BLaER1 treated with 17β-estradiol and CSF1 and Interleukin-3, amounts not matched to agents 10 nM and 100 nM (cell line): ENCODE data around the gene CUX1.
"Not testable (repeated sequence)": the region's sequence is repeated elsewhere in the genome, so short reads cannot be mapped to it uniquely, and the experiment has no call there.

Experiments
- H3K27ac ChIP-seq, 11 experiments: shearing (Covaris generic); formaldehyde crosslinking; 2 replicates each; pipeline ENCODE4 v1.8.1; 2022
- H3K27me3 ChIP-seq, 11 experiments: shearing (Covaris generic); formaldehyde crosslinking; 2 replicates each; pipeline ENCODE4 v1.8.1; 2022
- H3K36me3 ChIP-seq, 11 experiments: shearing (Covaris generic); formaldehyde crosslinking; 2 replicates each; pipeline ENCODE4 v1.8.1; 2022
- H3K4me1 ChIP-seq, 10 experiments: shearing (Covaris generic); formaldehyde crosslinking; 2 replicates each; pipeline ENCODE4 v1.8.1; 2022
- H3K4me2 ChIP-seq, 11 experiments: shearing (Covaris generic); formaldehyde crosslinking; 2 replicates each; pipeline ENCODE4 v1.8.1; 2022
- H3K4me3 ChIP-seq, 10 experiments: shearing (Covaris generic); formaldehyde crosslinking; 2 replicates each; pipeline ENCODE4 v1.8.1; 2022
- H3K9ac ChIP-seq, 11 experiments: shearing (Covaris generic); formaldehyde crosslinking; 2 replicates each; pipeline ENCODE4 v1.8.1; 2022
- H3K9me3 ChIP-seq, 11 experiments: shearing (Covaris generic); formaldehyde crosslinking; replicated peaks in 1 of 11; 2 replicates each; pipeline ENCODE4 v1.8.1; 2022
- H4K20me1 ChIP-seq, 11 experiments: shearing (Covaris generic); formaldehyde crosslinking; 2 replicates each; pipeline ENCODE4 v1.8.1; 2022
- Cebpa-rat ChIP-seq, 11 experiments: shearing (Covaris generic); IDR thresholded peaks; 2 replicates each; pipeline ENCODE4 v1.8.1; 2022

CUX1 gene

GRCh38 chr7:102044641-102044983, 227.2 kb downstream of the CUX1 start:
- peak overlapping the region in 9 of 11 experiments; percentile 26 to 84 (median 70); a peak in 18 of 22 replicates for H3K9ac ChIP-seq
- H3K4me3 ChIP-seq: peak overlapping the region in 6 of 10 experiments; percentile 1 to 45 (median 27); a peak in 7 of 20 replicates
- no peaks in the 10 kb centered on the region for H3K9me3 ChIP-seq
- H3K27me3 ChIP-seq: no peaks in the 10 kb centered on the region
- peaks cover 0 to 15% (median 9%) of the 10 kb centered on the region in 11 experiments; a peak in 12 of 22 replicates for H3K36me3 ChIP-seq
- peak overlapping the region in 9 of 11 experiments; percentile 44 to 96 (median 85); a peak in 18 of 22 replicates for H3K27ac ChIP-seq
- TF ChIP-seq Cebpa-rat (IDR thresholded peaks at IDR 0.05): no peak
- peaks cover 0 to 94% (median 27%) of the 10 kb centered on the region in 11 experiments; a peak in 14 of 22 replicates for H4K20me1 ChIP-seq
- peak overlapping the region; percentile 71 to 96 (median 85) for H3K4me2 ChIP-seq
- peaks cover 34 to 93% (median 78%) of the 10 kb centered on the region in 10 experiments for H3K4me1 ChIP-seq

- peak overlapping the region; percentile 26 to 84 (median 65); a peak in 19 of 22 replicates for H3K9ac ChIP-seq
- H3K4me2 ChIP-seq: peak overlapping the region; percentile 71 to 96 (median 85)
- peak in 6 of 11 experiments; percentile 19 to 83 (median 70); a peak in 9 of 22 replicates for TF ChIP-seq Cebpa-rat (IDR thresholded peaks at IDR 0.05)
- H3K27me3 ChIP-seq: no peaks in the 10 kb centered on the region
- peak overlapping the region; percentile 1 to 45 (median 24); a peak in 14 of 20 replicates for H3K4me3 ChIP-seq
- H3K27ac ChIP-seq: peak overlapping the region in 9 of 11 experiments; percentile 44 to 96 (median 85); a peak in 18 of 22 replicates
- peaks cover 0 to 16% (median 9%) of the 10 kb centered on the region in 11 experiments; a peak in 11 of 22 replicates for H3K36me3 ChIP-seq
- no peaks in the 10 kb centered on the region for H3K9me3 ChIP-seq
- H4K20me1 ChIP-seq: peaks cover 0 to 94% (median 22%) of the 10 kb centered on the region in 11 experiments; a peak in 14 of 22 replicates
- H3K4me1 ChIP-seq: peaks cover 34 to 93% (median 78%) of the 10 kb centered on the region in 10 experiments
Observed at GRCh38 chr7:102044984-102045673, 227.7 kb downstream of the CUX1 start.

- peak overlapping the region; percentile 1 to 45 (median 24); a peak in 11 of 20 replicates for H3K4me3 ChIP-seq
- peaks cover 0 to 95% (median 22%) of the 10 kb centered on the region in 11 experiments; a peak in 14 of 22 replicates for H4K20me1 ChIP-seq
- peak overlapping the region; percentile 71 to 96 (median 85) for H3K4me2 ChIP-seq
- peaks cover 0 to 16% (median 10%) of the 10 kb centered on the region in 11 experiments; a peak in 8 of 22 replicates for H3K36me3 ChIP-seq
- peaks cover 34 to 93% (median 78%) of the 10 kb centered on the region in 10 experiments for H3K4me1 ChIP-seq
- H3K9me3 ChIP-seq: no peaks in the 10 kb centered on the region
- peak overlapping the region in 9 of 11 experiments; percentile 44 to 96 (median 85); a peak in 18 of 22 replicates for H3K27ac ChIP-seq
- no peak for TF ChIP-seq Cebpa-rat (IDR thresholded peaks at IDR 0.05)
- H3K9ac ChIP-seq: peak overlapping the region in 10 of 11 experiments; percentile 26 to 84 (median 68); a peak in 17 of 22 replicates
- no peaks in the 10 kb centered on the region for H3K27me3 ChIP-seq
Observed at GRCh38 chr7:102045681-102046372, 228.4 kb downstream of the CUX1 start.

GRCh38 chr7:102046373-102047117, 229.1 kb downstream of the CUX1 start:
- Histone ChIP-seq H3K27me3 (no peaks in the 10 kb centered on the region), H3K27ac (peak overlapping the region in 9 of 11 experiments; percentile 44 to 96 (median 85); a peak in 16 of 22 replicates), H3K36me3 (peaks cover 0 to 16% (median 11%) of the 10 kb centered on the region in 11 experiments; a peak in 10 of 22 replicates), H3K4me2 (peak overlapping the region; percentile 71 to 96 (median 85)), H3K4me1 (peaks cover 34 to 98% (median 85%) of the 10 kb centered on the region in 10 experiments), H4K20me1 (peaks cover 0 to 96% (median 25%) of the 10 kb centered on the region in 11 experiments; a peak in 14 of 22 replicates), H3K9me3 (no peaks in the 10 kb centered on the region), H3K4me3 (no peak overlapping the region), H3K9ac (peak overlapping the region in 7 of 11 experiments; percentile 64 to 84 (median 80); a peak in 9 of 22 replicates)
- TF ChIP-seq Cebpa-rat (IDR thresholded peaks at IDR 0.05): no peak

DNA sequence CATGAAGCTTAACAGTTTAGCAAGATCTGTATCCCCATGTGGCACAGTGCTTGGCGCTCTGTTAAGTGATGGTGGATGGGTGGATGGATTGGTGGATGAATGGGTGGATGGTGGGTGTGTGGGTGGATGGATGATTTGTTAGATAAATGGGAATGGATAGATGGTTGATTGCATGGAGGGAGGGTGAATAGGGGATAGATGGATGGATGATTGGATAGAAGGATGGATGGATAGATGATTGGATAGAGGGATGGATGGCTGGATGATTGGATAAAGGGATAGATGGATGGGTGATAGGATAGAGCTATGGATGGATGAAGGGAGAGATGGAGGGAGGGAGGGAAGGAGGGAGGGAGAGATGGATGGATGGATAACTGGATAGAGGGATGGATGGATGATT, 229.7 kb downstream of the CUX1 start:
- Histone ChIP-seq H4K20me1 (peaks cover 0 to 90% (median 22%) of the 10 kb centered on the region in 11 experiments; a peak in 14 of 22 replicates), H3K27me3 (no peaks in the 10 kb centered on the region), H3K4me2 (peak overlapping the region in 9 of 11 experiments; percentile 71 to 96 (median 85); a peak in 17 of 22 replicates), H3K9me3 (peaks cover 0 to 3% (median 0%) of the 10 kb centered on the region in 11 experiments; a peak in 3 of 22 replicates), H3K4me3 (no peak overlapping the region), H3K36me3 (peaks cover 0 to 18% (median 13%) of the 10 kb centered on the region in 11 experiments; a peak in 11 of 22 replicates), H3K4me1 (peaks cover 34 to 95% (median 81%) of the 10 kb centered on the region in 10 experiments), H3K27ac (peak overlapping the region in 6 of 11 experiments; percentile 74 to 96 (median 92); a peak in 10 of 22 replicates), H3K9ac (peak overlapping the region in 2 of 11 experiments; percentile 82 to 84; a peak in 3 of 22 replicates)
- no peak for TF ChIP-seq Cebpa-rat (IDR thresholded peaks at IDR 0.05)

- H3K36me3 ChIP-seq: peaks cover 0 to 44% (median 28%) of the 10 kb centered on the region in 11 experiments; a peak in 19 of 22 replicates
- H3K9me3 ChIP-seq: peaks cover 16 to 29% (median 25%) of the 10 kb centered on the region in 11 experiments
- H3K4me1 ChIP-seq: peaks cover 36 to 73% (median 68%) of the 10 kb centered on the region in 10 experiments
- peak overlapping the region in 8 of 11 experiments; percentile 60 to 81 (median 74); a peak in 12 of 22 replicates for H3K4me2 ChIP-seq
- H3K4me3 ChIP-seq: no peak overlapping the region
- H3K9ac ChIP-seq: peak overlapping the region in 1 of 11 experiments; percentile 9; a peak in 1 of 22 replicates
- no peak for TF ChIP-seq Cebpa-rat (IDR thresholded peaks at IDR 0.05)
- H4K20me1 ChIP-seq: peaks cover 0 to 64% (median 15%) of the 10 kb centered on the region in 11 experiments; a peak in 14 of 22 replicates
- no peaks in the 10 kb centered on the region for H3K27me3 ChIP-seq
- H3K27ac ChIP-seq: peak overlapping the region in 6 of 11 experiments; percentile 11 to 78 (median 75); a peak in 9 of 22 replicates
Observed at GRCh38 chr7:102049765-102050164, 232.3 kb downstream of the CUX1 start.

- peak overlapping the region in 3 of 11 experiments; percentile 47 to 78 (median 50); a peak in 6 of 22 replicates for H3K27ac ChIP-seq
- peaks cover 31 to 70% (median 63%) of the 10 kb centered on the region in 10 experiments for H3K4me1 ChIP-seq
- peak overlapping the region in 8 of 11 experiments; percentile 9 to 80 (median 34); a peak in 11 of 22 replicates for H3K4me2 ChIP-seq
- peaks cover 3 to 55% (median 36%) of the 10 kb centered on the region in 11 experiments for H3K36me3 ChIP-seq
- no peak for TF ChIP-seq Cebpa-rat (IDR thresholded peaks at IDR 0.05)
- H3K4me3 ChIP-seq: no peak overlapping the region
- H3K9me3 ChIP-seq: peaks cover 19 to 39% (median 35%) of the 10 kb centered on the region in 11 experiments
- H4K20me1 ChIP-seq: peaks cover 0 to 52% (median 8%) of the 10 kb centered on the region in 11 experiments; a peak in 12 of 22 replicates
- peak overlapping the region in 2 of 11 experiments; percentile 19 to 22; a peak in 2 of 22 replicates for H3K9ac ChIP-seq
- H3K27me3 ChIP-seq: no peaks in the 10 kb centered on the region
Observed at GRCh38 chr7:102050864-102051460, 233.5 kb downstream of the CUX1 start.

DNA sequence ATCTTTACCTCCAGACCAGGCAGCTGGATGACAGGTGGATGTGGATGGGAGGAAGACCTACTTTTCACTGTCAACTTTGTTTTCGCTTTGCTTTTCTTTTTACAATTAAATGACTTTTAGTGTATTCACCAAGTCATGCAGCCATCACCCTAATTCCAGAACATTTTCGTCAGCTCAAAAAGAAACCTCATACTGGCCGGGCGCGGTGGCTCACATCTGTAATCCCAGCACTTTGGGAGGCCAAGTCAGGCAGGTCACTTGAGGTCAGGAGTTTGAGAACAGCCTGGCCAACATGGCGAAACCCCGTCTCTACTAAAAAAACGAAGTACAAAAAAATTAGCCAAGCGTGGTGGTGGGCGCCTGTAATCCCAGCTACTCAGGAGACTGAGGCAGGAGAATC, 234.3 kb downstream of the CUX1 start:
- peaks cover 0 to 44% (median 5%) of the 10 kb centered on the region in 11 experiments; a peak in 12 of 22 replicates for H4K20me1 ChIP-seq

More for the DNA sequence above, 234.3 kb downstream of the CUX1 start:
- not testable (repeated sequence) for H3K27ac ChIP-seq, H3K9ac ChIP-seq, H3K4me3 ChIP-seq, H3K27me3 ChIP-seq
- Histone ChIP-seq H3K9me3 (peaks cover 27 to 47% (median 43%) of the 10 kb centered on the region in 11 experiments), H3K4me1 (peaks cover 23 to 62% (median 55%) of the 10 kb centered on the region in 10 experiments), H3K4me2 (peak overlapping the region in 3 of 11 experiments; percentile 32 to 80 (median 69); a peak in 2 of 22 replicates), H3K36me3 (peaks cover 10 to 63% (median 44%) of the 10 kb centered on the region in 11 experiments)
